GM18951 (cell line): ENCODE results near the gene DNMT3B.
"Not testable (repeated sequence)": the region's sequence is repeated elsewhere in the genome, so short reads cannot be mapped to it uniquely, and the experiment has no call there.

Experiments
- POLR2A ChIP-seq: IDR thresholded peaks from 4 replicates; pipeline ENCODE4 v1.6.1; 2011; ENCODE audit warnings: mild to moderate bottlenecking; ENCODE audit not compliant: insufficient read length, insufficient read depth; ENCODE audit errors: extremely low read depth
- in situ Hi-C: fragments of 300-500 bp; cut with MboI; formaldehyde crosslinking; loops from one replicate; pipeline ENCODE4 v1.12.0; 2022; ENCODE audit warnings: low sequenced_read_pairs, mixed read lengths, inconsistent platforms; ENCODE audit not compliant: unreplicated experiment

The DNMT3B gene

DNA sequence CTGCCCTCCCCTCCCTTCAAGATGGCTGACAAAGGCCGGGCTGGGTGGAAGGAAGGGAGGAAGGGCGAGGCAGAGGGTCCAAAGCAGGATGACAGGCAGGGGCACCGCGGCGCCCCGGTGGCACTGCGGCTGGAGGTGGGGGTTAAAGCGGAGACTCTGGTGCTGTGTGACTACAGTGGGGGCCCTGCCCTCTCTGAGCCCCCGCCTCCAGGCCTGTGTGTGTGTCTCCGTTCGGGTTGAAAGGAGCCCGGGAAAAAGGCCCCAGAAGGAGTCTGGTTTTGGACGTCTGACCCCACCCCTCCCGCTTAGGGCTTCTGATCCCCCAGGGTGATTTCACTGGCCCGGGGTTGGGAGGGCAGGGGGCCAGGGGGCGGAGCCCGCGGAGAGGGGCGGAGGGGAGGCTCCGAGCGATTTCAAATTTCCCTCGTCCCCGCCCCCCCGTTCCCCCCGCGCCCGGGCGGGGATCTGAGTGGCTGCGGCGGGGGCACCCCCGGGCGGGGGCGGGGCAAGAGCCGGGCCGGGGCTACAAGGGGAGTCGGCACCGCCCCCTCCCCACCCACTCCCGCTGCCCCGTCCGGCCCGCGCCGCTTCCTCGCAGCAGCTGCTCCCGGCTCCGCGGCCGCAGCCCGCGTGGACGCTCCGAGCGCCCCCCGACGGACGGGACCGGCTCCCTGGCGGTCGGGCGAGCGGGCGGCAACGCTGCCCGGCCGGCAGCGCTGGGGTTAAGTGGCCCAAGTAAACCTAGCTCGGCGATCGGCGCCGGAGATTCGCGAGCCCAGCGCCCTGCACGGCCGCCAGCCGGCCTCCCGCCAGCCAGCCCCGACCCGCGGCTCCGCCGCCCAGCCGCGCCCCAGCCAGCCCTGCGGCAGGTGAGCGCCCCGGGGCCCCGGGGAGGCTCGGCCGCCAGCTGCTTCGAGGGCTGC is at the start of gene DNMT3B:
Gene DNMT3B (plus strand): TSS at position 555 of the 923 bp plus-strand sequence. CDS start 17,939 bp downstream, outside the sequence.
- in situ Hi-C loops: no loop called here

DNA sequence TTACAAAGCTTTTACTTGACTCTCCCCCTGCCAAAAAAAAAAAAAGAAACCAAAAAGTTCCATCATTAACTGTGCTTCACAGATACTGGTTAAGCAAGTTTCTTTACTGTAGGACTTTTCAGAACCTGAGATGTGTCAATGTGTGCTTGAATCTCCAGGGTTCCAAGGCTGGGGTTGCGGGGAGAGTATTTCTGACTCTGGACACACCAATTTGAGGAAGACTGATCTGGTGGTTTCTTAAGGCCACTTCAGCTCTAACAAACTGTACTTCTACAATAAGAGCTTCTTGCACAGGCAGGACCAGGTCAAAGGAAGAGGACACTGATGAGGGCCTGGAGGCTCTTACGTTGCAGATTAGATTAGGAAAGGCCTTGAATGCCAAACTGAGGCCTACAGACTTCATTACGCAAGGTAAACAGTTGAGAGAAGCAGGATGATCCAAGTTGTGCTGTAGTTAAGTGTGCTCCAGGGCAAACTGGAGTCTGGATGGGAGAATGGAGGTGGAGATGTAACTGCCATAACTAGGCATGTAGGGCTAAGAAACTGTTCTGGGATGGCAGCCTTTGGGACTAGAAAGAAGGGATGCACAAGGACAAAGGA is 43.3 kb upstream of the DNMT3B start:
- no peak for TF ChIP-seq POLR2A
- in situ Hi-C loops: no loop called here

More for the DNA sequence above, at the start of gene DNMT3B:
- peak; percentile 54 for TF ChIP-seq POLR2A

DNA sequence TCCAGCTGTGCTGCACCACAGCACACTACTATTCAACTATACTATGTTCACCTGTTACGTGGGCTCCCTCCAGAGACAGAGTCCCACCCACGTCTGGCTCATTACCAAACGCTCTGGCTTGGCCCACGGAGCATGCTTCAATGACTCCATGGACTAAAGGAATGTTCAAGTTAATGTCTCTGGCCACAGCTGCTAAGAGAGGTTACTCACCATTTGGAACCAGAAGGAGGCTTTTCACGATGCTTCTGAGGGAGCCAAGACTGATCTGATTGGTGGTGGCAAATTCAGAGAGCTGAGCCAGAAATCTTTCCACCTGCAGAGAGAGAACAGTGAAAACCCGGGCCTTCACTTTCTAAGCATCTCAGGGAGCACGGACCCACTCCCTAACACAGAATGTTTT is 34.5 kb upstream of the DNMT3B start:
- no peak for TF ChIP-seq POLR2A
- in situ Hi-C loops: no loop called here

DNA sequence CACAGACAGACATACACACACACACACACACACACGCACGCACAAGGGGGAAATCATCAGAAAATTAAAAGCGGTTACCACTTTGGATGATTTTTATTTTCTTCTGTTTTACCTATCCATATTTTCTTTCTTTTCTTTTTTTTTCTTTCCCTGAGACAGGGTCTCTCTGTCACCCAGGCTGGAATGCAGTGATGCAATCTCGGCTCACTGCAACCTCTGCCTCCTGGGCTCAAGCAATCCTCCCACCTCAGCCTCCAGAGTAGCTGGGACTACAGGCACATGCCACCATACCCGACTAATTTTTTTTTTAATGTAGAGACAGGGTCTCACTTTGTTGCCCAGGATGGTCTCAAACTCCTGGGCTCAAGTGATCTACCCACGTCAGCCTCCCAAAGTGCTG is 33.8 kb upstream of the DNMT3B start:
- in situ Hi-C loops: not testable (repeated sequence)

DNA sequence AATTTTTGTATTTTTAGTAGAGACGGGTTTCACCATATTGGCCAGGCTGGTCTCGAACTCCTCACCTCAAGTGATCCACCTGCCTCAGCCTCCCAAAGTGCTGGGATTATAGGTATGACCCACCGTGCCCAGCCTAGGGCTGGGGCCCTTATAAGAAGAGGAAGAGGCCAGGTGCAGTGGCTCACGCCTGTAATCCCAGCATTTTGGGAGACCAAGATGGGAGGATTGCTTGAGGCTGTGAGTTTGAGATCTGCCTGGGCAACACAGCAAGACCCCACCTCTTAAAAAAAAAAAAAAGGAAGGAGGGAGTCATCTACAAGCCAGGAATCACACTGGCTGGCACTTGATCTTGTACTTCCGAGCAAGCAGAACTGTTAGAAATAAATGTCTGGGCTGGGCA is 32.9 kb upstream of the DNMT3B start:
- in situ Hi-C loops: not testable (repeated sequence)

DNA sequence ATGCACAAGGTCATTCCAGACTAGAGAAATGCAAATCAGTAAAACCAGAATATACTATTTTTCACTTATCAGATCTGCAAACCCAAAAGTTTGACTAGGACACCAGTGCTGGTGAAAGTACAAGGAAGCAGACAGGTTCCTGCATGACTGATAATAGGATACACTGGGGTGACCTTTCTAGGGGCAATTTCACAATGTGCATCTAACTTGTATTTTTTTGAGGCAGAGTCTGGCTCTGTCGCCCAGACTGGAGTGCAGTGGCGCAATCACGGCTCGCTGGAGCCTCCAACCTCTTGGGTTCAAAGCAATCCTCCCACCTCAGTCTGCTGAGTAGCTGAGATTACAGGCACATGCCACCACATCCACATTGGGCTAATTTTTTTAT is 30.3 kb upstream of the DNMT3B start:
- in situ Hi-C loops: no loop called here

DNA sequence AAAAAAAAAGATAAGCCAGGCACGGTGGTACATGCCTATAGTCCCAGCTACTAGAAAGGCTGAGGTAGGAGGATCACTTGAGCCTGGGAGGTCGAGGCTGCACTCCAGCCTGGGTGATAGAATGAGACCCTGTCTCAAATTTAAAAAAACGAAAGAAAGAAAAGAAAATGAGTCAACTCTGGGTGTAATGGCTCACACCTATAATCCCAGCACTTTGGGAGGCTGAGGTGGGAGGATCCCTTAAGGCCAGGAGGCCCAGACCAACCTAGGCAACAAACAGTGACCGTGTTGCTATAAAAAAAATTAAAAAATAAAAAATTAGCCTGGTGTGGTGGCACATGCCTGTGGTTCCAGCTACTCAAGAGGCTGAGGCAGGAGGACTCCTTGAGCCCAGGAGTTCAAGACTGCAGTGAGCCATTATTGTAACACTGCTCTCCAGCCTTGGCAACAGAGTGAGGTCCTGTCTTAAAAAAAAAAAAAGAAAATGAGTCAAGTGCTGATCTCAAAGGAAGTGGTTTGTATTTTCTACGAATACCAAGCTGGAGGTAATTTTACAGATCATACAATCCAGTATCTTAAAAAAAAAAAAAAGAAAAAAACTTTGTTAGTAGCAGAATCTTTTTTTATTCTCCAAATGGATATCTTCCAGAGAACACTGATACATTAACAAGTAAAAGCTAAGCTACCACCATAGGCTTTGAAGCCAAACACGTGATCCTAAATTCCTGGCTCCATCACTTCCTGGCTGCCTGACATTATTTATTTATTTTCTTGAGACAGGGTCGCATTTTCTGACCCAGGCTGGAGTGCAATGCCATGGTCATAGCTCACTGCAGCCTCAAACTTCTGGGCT is 24.6 kb upstream of the DNMT3B start:
- TF ChIP-seq POLR2A: no peak
- in situ Hi-C loops: no loop called here

More for the DNA sequence above, 30.3 kb upstream of the DNMT3B start:
- TF ChIP-seq POLR2A: no peak

DNA sequence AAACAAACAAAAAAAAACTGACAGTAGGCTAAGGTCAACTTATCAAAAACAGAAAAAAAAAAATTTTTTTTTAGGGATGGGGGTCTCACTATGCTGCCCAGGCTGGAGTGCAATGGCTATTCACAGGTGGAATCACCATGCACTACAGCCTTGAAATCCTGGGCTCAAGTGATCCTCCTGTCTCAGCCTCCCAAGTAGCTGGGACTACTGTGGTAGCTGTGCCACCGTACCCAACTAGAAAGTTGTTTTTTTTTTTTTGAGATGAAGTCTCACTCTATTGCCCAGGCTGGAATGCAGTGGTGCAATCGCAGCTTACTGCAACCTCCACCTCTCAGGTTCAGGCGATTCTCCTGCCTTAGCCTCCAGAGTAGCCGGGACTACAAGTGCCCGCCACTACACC is 21.0 kb upstream of the DNMT3B start:
- no peak for TF ChIP-seq POLR2A
- in situ Hi-C loops: no loop called here

DNA sequence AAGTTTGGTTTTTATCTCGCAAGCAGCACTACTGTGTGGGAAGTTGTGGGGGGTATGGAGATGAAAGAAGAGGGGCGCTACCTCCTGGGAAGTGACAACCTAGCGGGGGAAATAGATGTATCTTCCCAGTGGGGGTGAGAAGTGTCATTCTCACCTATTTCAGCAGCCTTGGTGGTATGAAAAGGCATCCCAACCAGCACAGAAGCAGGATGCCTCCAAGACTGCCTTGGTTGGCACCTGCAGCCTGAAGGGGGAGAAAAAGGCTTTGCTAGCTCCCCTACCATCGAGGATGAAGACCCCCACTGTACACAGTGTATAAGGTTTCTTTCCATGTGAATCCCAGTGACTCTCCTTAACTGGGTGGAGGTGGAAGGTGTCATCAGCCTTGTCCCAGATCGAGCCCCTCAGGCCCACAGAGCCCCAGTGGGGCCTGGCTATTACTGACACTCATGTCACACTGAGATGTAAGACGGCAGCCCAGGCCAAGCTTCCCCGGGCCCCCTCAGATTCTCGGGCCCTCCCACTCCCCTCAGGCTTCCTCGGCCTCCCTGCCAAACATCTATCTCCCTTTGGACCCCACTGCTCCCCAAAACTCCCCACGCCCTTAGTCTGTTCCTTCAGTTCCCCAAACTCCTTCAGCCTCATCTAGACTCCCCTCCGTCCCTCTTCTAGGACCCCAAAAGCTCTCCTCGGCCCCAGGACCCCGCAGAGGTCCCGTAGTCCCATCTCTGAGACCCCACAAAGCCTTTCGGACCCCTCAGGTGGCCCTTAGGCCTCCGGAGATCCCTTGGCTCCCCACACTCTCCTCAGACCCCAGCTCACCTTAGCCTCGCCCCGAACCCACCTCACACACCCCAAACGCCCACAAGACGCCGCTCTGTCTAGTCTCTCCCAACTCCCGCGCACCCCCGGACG is 19.6 kb upstream of the DNMT3B start:
- in situ Hi-C loops: no loop called here
- TF ChIP-seq POLR2A: no peak

DNA sequence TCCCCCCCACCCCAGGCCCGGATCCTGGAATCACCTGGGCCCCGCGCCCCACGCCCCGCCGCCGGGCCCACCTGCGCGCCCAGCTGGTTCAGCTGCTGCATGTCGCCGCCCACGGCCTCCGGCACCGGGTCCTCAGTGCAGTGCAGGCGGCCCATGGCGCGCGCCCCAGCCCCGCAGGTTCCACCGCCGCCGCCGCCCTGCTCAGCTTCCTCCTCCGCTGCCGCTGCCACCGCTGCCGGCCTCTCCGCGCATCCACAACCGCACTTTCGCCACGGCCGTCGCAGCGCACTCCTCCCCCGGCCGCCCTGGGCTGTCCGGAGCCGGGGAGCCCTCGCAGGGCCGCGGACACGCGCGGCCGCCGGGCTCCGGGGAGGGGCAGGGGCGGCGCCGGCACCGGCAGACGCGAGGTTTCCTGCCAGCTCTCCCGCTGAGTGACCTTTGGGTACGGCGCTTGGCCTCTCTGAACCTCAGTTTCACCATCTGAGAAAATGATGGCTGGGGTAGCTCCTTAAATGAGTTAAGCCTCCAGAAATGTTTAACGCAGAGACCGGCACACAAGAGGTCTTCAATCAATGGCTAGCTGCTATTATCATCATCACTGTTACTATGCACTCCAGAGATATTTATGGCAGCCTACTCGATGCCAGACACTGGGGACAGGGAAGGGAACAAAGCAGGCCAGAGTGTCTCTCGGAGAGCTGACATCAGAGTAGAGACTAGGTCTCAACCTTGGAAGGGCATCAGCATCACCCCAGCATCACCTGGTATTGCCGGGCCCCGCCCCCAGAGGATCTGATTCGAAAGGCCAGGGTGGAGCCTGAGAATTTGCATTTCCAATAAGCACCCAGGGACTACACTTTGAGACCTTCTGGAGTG is 18.7 kb upstream of the DNMT3B start, which contains the start of gene COMMD7:
Gene COMMD7 (minus strand): TSS at position 231 of the 876 bp plus-strand sequence. CDS start 76 bp downstream, at position 155.
- in situ Hi-C loops: no loop called here
- peak; percentile 36 for TF ChIP-seq POLR2A

DNA sequence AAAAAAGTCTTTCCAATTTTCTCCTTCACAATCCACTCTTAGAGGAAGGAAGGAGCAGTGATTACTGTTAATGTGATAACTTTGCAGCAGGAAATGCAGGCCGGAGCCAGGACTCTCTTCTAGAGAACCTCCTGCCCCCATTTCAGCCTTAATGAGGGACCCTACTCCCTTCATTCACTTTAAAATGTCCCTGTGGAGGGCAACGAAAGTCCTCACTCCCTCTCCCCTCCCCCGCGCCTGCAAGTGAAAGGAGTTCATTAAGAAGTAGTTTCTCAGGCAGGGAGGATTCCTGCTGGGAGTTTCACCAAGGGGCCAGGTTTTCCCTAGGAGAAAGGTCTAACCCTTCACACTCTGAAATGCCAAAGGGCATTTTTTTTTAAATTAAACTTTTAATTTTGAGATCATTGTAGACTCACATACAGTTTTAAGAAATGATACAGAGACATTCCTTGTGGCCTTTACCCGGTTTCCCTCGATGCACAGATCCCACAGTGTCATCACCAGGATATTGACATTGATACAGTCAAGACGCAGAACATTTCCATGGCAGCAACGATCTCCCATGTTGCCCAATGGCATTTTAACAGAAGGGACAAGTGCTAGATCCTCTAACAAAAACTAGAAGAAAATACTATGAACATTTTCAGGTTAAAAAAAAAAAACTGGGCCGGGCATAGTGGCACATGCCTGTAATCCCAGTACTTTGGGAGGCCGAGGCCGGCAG is 12.1 kb upstream of the DNMT3B start:
- in situ Hi-C loops: no loop called here

DNA sequence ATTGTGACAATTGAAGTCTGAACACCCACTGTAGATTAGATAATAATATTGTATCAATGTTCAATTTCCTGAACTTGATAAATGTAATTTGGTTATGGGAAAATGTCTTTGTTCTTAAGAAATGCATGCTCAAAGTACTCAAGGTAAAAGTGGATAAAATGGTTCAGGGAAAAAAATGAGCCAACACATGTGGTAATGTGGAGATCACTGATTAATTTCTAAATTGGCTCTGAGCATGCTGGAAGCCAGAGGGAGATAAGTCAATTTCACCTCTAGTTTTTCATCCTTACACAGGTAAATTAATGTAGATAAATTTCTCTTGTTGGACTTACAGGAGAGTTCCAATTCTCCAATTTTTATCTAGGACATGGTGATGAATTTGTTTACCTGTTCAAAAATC is 10.9 kb upstream of the DNMT3B start:
- in situ Hi-C loops: no loop called here
- no peak for TF ChIP-seq POLR2A

More for the DNA sequence above, 12.1 kb upstream of the DNMT3B start:
- TF ChIP-seq POLR2A: no peak
